ENCODE results near the gene TUB.

- TF ChIP-seq, protein P1, sequence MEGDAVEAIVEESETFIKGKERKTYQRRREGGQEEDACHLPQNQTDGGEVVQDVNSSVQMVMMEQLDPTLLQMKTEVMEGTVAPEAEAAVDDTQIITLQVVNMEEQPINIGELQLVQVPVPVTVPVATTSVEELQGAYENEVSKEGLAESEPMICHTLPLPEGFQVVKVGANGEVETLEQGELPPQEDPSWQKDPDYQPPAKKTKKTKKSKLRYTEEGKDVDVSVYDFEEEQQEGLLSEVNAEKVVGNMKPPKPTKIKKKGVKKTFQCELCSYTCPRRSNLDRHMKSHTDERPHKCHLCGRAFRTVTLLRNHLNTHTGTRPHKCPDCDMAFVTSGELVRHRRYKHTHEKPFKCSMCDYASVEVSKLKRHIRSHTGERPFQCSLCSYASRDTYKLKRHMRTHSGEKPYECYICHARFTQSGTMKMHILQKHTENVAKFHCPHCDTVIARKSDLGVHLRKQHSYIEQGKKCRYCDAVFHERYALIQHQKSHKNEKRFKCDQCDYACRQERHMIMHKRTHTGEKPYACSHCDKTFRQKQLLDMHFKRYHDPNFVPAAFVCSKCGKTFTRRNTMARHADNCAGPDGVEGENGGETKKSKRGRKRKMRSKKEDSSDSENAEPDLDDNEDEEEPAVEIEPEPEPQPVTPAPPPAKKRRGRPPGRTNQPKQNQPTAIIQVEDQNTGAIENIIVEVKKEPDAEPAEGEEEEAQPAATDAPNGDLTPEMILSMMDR (IDR thresholded peaks at IDR 0.05; ENCODE audit: low read depth, low read length) = no peak
- TF ChIP-seq POLR2A (IDR thresholded peaks at IDR 0.05; ENCODE audit: extremely low read depth, insufficient read length) (no peak), MAX (IDR thresholded peaks at IDR 0.05; ENCODE audit: low read depth, low read length) (no peak), MYC (IDR thresholded peaks at IDR 0.05; ENCODE audit: low read depth, low read length) (no peak)
These were observed 48.9 kb upstream of the TUB start for GRCh38 chr11:8032122-8032521.
